DND-41 (cell line): ENCODE results near the gene HNRNPLL.

ENCODE experiments used
- CTCF ChIP-seq: IDR thresholded peaks from 2 replicates; pipeline ENCODE4 v1.5.1; 2012; ENCODE audit warnings: borderline replicate concordance, low read length, moderate library complexity, mild to moderate bottlenecking; ENCODE audit not compliant: poor library complexity, severe bottlenecking; ENCODE audit errors: extremely low read depth
- EZH2 ChIP-seq: IDR thresholded peaks from 3 replicates; pipeline ENCODE4 v1.6.1; 2012; ENCODE audit warnings: borderline replicate concordance, low read depth, mild to moderate bottlenecking, moderate library complexity, low read length, inconsistent platforms; ENCODE audit not compliant: severe bottlenecking

GRCh38 chr2:38551171-38551570 is 51.6 kb downstream of the HNRNPLL start:
- TF ChIP-seq EZH2 (no peak), CTCF (no peak)
